ENCODE data around the gene DNAJB8.

The DNAJB8 gene

DNA sequence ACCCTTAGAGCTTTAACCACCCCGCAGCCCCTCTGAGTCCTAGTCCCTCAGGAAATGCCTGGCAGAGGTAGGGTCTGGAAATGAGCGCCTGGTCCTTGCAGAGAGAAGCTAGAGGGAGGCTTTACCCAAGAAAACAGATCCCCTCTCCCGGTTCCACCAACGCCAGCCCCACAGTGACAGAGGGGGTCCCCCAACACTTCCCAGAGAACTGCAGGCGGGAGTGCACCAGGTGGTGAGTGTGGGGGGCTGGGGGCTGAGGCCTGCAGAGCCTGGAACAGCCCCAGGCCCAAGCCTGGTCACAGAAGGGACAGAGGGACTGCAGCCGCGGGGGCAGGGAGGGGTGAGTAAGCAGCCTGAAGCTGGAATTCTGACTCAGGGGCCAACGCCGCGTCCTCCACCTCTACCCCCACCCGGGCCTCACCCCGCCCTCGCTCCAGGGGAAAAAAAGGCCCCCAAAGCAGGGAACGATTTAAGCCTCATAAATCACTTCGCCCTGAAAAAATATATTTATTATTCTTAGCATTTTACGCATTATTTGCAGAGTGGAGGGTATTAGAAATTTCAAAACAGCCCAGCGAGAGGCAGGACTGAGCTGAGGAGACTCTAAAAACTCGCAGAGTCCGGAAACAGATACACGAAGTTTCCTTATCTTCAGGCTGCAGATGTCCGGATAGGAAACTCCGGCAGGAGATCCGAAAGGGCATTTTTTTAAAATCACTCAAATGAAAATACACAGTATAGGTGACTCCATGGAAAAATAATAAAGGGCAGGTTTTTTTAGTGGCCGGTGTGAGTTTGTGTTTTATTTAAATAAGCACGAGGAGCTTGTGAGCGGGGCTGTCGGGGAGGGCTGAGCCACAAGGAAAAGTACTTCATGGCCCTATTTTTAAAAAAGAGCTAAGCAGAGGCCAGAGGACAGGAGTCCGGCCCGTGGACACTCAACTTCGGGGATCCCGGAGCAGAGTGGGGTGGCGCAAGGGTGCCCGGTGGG, 16.3 kb upstream of the DNAJB8 start:
- TF ChIP-seq, protein P1, sequence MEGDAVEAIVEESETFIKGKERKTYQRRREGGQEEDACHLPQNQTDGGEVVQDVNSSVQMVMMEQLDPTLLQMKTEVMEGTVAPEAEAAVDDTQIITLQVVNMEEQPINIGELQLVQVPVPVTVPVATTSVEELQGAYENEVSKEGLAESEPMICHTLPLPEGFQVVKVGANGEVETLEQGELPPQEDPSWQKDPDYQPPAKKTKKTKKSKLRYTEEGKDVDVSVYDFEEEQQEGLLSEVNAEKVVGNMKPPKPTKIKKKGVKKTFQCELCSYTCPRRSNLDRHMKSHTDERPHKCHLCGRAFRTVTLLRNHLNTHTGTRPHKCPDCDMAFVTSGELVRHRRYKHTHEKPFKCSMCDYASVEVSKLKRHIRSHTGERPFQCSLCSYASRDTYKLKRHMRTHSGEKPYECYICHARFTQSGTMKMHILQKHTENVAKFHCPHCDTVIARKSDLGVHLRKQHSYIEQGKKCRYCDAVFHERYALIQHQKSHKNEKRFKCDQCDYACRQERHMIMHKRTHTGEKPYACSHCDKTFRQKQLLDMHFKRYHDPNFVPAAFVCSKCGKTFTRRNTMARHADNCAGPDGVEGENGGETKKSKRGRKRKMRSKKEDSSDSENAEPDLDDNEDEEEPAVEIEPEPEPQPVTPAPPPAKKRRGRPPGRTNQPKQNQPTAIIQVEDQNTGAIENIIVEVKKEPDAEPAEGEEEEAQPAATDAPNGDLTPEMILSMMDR (IDR thresholded peaks at IDR 0.05; ENCODE audit: extremely low read depth, missing control alignments) = no peak
- DNase-seq (ENCODE audit: low spot score) = no peak

GRCh38 chr3:128482175-128482574, 15.5 kb upstream of the DNAJB8 start:
- TF ChIP-seq, protein P1 (IDR thresholded peaks at IDR 0.05; ENCODE audit: extremely low read depth, missing control alignments) = no peak
- no peak for DNase-seq (ENCODE audit: low spot score)

DNA sequence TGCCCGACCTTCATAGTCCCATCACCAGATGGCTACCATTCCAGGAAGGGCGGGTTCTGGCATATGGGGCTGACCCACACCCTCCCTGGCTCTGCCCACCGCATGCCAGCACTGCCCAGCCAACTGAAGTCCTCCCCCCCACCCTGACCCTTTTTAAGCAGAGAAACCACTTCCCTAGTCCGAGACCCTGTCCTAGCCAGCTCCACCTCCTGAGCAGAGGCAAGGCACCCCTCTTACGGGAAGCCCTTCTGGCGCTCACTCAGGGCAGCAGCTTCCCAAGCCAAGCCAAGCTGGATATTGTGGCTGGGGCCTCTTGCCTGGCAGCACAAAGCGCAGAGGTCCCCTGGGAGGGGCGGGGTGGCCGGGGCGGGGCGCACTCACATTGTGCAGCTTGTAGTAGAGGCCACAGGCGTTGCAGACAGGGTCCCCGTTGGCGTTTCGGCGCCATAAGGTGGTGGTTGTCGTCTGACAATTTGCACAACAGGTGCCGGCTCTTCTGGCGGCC, 14.8 kb upstream of the DNAJB8 start:
- TF ChIP-seq, protein P1 (IDR thresholded peaks at IDR 0.05; ENCODE audit: extremely low read depth, missing control alignments) = no peak
- DNase-seq (ENCODE audit: low spot score) = no peak

DNA sequence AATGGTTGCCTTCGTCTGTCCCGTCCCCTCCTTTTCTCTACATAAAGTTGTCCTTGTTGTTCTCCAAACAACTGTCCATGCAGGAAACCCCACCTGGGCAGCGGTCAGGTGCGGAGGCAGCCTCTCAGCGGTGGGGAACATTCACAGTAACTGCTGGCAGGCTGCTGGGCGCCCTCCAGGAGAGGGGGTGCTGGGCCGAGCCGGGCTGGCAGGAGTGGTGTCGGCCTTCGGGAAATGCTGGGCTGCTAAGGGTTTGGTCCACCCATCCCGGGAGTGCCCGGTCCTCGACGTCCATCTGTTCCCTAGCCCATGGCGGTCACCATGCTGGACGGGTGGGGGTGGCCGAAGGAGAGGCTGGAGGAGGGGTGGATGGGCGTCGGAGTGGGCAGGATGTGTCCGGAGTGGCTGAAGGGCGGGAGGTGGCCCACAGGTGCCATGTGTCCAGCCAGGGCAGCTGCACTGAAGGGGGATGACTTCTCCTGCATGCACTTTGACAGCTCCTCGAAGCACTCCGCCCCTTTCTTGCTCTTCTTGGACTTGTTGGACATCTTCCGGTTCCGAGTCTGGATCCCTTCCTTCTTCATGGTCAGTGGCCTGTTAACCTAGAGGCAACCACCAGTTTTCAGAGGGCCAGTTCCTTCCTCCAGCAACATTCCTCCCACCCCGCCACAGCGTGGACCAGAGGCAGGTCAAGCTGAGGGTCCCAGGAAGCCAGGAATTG, 14.2 kb upstream of the DNAJB8 start:
- TF ChIP-seq, protein P1 (IDR thresholded peaks at IDR 0.05; ENCODE audit: extremely low read depth, missing control alignments) = no peak
- DNase-seq (ENCODE audit: low spot score) = no peak

- DNase-seq (ENCODE audit: low spot score) = no peak
- TF ChIP-seq, protein P1 (IDR thresholded peaks at IDR 0.05; ENCODE audit: extremely low read depth, missing control alignments) = no peak
Observed at GRCh38 chr3:128480278-128480677, 13.6 kb upstream of the DNAJB8 start.

DNA sequence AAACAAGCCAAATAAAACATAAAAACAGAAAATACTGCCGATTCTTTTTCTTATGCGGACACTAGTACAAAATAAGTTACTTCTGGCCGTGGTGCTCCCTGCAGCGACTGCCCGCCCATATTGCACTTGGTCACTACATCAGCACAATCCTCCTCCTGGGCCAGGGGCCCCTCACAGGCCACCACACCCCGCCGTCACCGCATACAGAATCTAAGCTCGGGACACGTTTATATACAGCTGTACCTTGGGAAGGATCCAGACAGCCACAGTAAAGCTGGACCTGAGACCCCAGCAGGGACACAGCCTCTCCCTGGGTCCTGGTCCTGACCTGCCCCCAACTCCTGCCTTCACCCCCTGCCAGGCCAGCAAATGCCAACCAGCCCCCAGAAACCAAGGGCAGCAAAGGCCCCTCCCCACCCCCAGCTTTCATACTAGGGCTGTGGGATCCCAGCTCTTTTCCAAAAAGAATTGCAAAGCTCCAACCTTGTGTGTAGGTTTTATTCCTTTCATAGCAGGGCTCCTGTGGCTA, 12.9 kb upstream of the DNAJB8 start:
- no peak for DNase-seq (ENCODE audit: low spot score)
- TF ChIP-seq, protein P1 (IDR thresholded peaks at IDR 0.05; ENCODE audit: extremely low read depth, missing control alignments) = no peak

Data from GM20000 (cell line).